DND-41 (cell line): ENCODE results near the gene PLPPR2.
A peak's percentile ranks its signal among the peaks of the same experiment; 100 is the strongest.
"Not testable (repeated sequence)": the region's sequence is repeated elsewhere in the genome, so short reads cannot be mapped to it uniquely, and the experiment has no call there.

Experiments
- ATAC-seq: fragments of 200-7000 bp; cut with Tn5 transposase; 3 replicates; pipeline ENCODE4 v1.9.1; 2021; ENCODE audit warnings: low read depth; ENCODE audit not compliant: insufficient read depth
- DNase-seq: peaks from one replicate; pipeline ENCODE4 v3.0.0-alpha.2; 2020
- H2AFZ ChIP-seq: 2 replicates; pipeline ENCODE4 v1.6.0; 2012; ENCODE audit warnings: low read depth, low read length
- H3K27ac ChIP-seq: 2 replicates; pipeline ENCODE4 v1.5.1; 2012; ENCODE audit warnings: low read length, inconsistent platforms
- H3K27me3 ChIP-seq: fragments of 200-600 bp; sonication (generic); 2 replicates; pipeline ENCODE4 v1.6.0; 2012; ENCODE audit warnings: low read length, mild to moderate bottlenecking, inconsistent platforms; ENCODE audit not compliant: insufficient read depth, poor library complexity
- H3K36me3 ChIP-seq: 2 replicates; pipeline ENCODE4 v1.5.1; 2012; ENCODE audit warnings: low read length, inconsistent platforms; ENCODE audit not compliant: insufficient read depth
- H3K4me1 ChIP-seq: 2 replicates; pipeline ENCODE4 v1.5.1; 2012; ENCODE audit warnings: mild to moderate bottlenecking, low read length; ENCODE audit not compliant: insufficient read depth
- H3K4me2 ChIP-seq: 2 replicates; pipeline ENCODE4 v1.6.0; 2012; ENCODE audit warnings: mild to moderate bottlenecking, moderate library complexity, low read length, inconsistent platforms; ENCODE audit not compliant: insufficient read depth
- H3K4me3 ChIP-seq, 2 experiments: fragments of 200-600 bp in 1 of 2; shearing (Covaris generic) in 1 of 2; 2 replicates each; pipeline ENCODE4 v1.5.1; 2012 to 2016; ENCODE audit warnings: inconsistent platforms in 2 of 2, low read length in 2 of 2, mild to moderate bottlenecking in 2 of 2, low read depth in 1 of 2, moderate library complexity in 1 of 2
- H3K79me2 ChIP-seq: 2 replicates; pipeline ENCODE4 v1.6.0; 2012; ENCODE audit warnings: low read length, inconsistent platforms; ENCODE audit not compliant: insufficient read depth
- H3K9ac ChIP-seq: 2 replicates; pipeline ENCODE4 v1.6.0; 2012; ENCODE audit warnings: low read depth, mild to moderate bottlenecking, inconsistent platforms, low read length, moderate library complexity
- H3K9me3 ChIP-seq: 2 replicates; pipeline ENCODE4 v1.5.1; 2012; ENCODE audit warnings: low read length, moderate library complexity, mild to moderate bottlenecking, inconsistent platforms; ENCODE audit not compliant: insufficient read depth, severe bottlenecking
- H4K20me1 ChIP-seq: 2 replicates; pipeline ENCODE4 v1.6.0; 2012; ENCODE audit warnings: low read length; ENCODE audit not compliant: insufficient read depth
- CTCF ChIP-seq: IDR thresholded peaks from 2 replicates; pipeline ENCODE4 v1.5.1; 2012; ENCODE audit warnings: borderline replicate concordance, low read length, moderate library complexity, mild to moderate bottlenecking; ENCODE audit not compliant: poor library complexity, severe bottlenecking; ENCODE audit errors: extremely low read depth
- EZH2 ChIP-seq: IDR thresholded peaks from 3 replicates; pipeline ENCODE4 v1.6.1; 2012; ENCODE audit warnings: borderline replicate concordance, low read depth, mild to moderate bottlenecking, moderate library complexity, low read length, inconsistent platforms; ENCODE audit not compliant: severe bottlenecking

PLPPR2 gene

DNA sequence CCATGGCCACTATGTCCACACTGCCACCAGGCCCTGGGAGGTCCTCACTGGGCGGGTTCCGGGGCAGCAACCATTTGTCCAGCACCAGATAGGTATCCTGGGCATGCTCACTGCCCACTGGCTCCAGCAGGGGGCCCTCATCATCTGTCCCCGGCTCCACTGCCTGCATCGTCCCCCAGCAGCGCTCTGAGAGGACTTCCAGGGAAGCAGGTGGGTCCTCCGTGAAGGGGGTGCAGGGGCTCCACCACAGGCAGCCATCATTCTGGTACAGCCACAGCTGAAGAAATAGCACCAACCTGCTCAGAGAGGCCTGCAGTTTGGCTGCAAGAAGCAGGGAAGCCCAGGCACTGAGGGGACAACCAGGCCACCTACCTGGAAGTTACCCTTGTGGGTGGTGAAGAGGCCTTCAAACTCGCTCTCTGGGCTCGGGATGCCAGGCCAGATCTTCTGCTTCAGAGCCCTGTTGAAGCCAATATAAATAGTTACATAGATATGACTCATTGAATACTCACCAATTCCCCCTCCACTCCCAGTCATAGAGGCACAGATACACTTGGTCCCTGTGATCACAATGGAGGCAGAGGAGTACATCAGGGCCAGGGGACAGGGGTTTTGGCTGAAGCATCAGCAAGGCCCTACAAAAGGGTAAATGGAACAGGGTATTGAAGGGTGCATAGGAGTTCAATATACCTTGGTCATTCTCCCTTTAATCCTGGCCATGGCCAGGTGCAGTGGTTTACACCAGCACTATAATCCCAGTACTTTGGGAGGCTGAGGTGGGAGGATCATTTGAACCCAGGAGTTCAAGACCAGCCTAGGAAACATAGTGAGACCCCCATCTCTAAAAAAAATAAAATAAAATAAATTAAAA is 23.3 kb downstream of the PLPPR2 start:
- Histone ChIP-seq H3K4me3 (no peak overlapping the region), H3K4me1 (peaks cover 63% of the 10 kb centered on the region), H3K79me2 (peaks cover 30% of the 10 kb centered on the region), H3K9me3 (no peaks in the 10 kb centered on the region), H3K9ac (no peak overlapping the region), H3K27me3 (no peaks in the 10 kb centered on the region), H4K20me1 (no peaks in the 10 kb centered on the region), H2AFZ (no peak overlapping the region), H3K27ac (no peak overlapping the region), H3K4me2 (no peak overlapping the region), H3K36me3 (peaks cover 19% of the 10 kb centered on the region)
- TF ChIP-seq EZH2 (no peak), CTCF (peak; percentile 59)
- DNase-seq: peak; percentile 38
- ATAC-seq: no peak

GRCh38 chr19:11379269-11379845 is 24.1 kb downstream of the PLPPR2 start:
- Histone ChIP-seq H3K79me2 (peaks cover 26% of the 10 kb centered on the region), H3K36me3 (peaks cover 19% of the 10 kb centered on the region), H3K4me2 (peak overlapping the region; percentile 78), H3K4me1 (peaks cover 55% of the 10 kb centered on the region)
- not testable (repeated sequence) for H4K20me1 ChIP-seq, H3K4me3 ChIP-seq, H3K9ac ChIP-seq, H3K27me3 ChIP-seq, H2AFZ ChIP-seq, DNase-seq, H3K27ac ChIP-seq, ATAC-seq, H3K9me3 ChIP-seq

- Histone ChIP-seq H2AFZ (no peak overlapping the region), H3K9ac (peak overlapping the region; percentile 74), H3K27me3 (no peaks in the 10 kb centered on the region), H3K36me3 (peaks cover 19% of the 10 kb centered on the region), H3K9me3 (no peaks in the 10 kb centered on the region), H3K4me2 (peak overlapping the region; percentile 78), H4K20me1 (no peaks in the 10 kb centered on the region), H3K4me1 (peaks cover 55% of the 10 kb centered on the region), H3K4me3 (peak overlapping the region; percentile 52 to 85; a peak in 3 of 4 replicates), H3K79me2 (peaks cover 26% of the 10 kb centered on the region), H3K27ac (peak overlapping the region; percentile 91)
- DNase-seq (no peak), ATAC-seq (no peak)
- no peak for TF ChIP-seq CTCF
- no peak for TF ChIP-seq EZH2
Measured at GRCh38 chr19:11379857-11380350, 24.7 kb downstream of the PLPPR2 start.
